ENCODE results near the gene AP2M1.

Gene AP2M1

DNA sequence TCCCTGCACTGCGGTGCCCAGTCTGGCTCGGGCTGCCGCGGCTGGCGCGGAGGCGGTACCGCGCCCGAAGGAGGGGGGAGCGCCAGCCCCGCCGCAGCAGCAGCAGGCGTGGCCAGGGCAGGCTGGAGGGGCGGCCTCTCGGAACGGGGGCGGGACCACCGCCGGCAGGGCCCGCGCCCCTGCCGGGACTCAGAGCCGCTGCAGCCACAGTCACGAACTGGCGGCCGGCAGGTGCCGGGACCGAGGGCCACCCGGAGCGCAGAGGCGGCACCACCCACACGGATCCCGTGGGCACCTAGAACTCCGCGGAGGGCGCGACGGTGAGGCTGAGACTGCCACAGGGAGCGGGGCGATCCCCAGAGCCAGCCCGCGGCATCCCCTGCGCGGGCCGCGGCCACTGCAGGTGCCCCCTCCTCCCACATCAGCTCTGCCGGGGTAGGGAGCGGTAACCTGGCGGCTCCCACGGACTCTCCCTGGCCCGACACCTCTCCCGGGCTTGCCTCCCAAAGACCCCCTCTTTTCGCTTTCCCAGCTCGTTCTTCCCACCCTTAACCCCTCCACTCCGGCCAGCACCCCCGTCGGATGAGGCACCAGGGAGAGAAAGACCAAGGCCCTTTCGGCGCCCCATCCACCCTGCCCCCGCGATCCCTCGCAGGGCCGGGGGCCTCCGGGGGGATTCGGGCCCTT is 54.9 kb downstream of the AP2M1 start, which contains the start of gene VWA5B2:
VWA5B2 (plus strand) TSS at position 192 of the 687 bp plus-strand sequence. CDS start 944 bp downstream, outside the sequence.
- peak; percentile 93 to 95 for ATAC-seq

GRCh38 chr3:184230081-184230602 is 55.5 kb downstream of the AP2M1 start:
- ATAC-seq = no peak

DNA sequence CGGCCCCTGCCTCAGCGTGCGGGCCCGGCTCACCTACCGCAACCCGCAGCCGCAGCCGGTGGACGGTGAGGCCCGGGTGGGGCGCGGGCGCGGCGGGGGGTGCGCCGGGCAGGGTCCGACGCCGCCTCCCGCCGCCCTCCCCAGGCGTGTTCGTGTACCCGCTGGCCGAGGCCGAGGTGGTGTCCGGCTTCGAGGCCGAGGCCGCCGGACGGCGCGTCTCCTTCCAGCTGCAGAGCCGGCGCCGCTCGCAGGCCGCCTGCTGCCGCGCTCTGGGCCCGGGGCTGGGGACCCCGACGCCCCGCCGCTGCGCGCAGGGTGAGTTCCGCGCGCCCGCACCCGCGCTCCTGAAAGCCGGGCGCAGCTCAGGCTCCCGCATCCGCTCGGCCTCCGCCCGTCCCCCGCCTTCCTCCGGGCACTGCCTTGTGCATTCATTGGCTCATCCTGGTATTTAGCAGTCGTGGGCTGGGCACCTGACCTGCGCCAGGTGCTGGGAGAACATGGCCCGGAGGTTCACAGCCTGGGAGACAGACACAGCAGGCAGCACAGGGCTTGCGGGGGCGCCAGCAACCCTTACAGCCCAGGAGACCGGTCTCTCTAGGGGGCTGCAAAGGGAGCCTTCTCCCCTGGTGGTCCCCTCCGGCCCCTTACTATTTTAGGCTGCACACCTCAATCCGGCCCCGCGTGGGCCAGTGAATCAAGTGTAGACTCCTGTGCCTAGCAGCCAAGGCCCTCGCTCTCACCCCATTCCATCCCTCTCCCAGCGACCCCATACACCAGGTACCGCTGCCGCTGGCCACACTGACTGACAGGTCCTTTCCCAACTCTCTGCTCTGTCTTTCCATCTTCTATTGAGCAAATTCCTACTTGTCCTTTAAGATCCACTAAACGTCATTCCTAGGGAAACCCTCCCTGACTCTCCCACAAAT is 56.2 kb downstream of the AP2M1 start:
- no peak for ATAC-seq

- ATAC-seq = no peak
Observed at GRCh38 chr3:184231671-184232070, 57.0 kb downstream of the AP2M1 start.

DNA sequence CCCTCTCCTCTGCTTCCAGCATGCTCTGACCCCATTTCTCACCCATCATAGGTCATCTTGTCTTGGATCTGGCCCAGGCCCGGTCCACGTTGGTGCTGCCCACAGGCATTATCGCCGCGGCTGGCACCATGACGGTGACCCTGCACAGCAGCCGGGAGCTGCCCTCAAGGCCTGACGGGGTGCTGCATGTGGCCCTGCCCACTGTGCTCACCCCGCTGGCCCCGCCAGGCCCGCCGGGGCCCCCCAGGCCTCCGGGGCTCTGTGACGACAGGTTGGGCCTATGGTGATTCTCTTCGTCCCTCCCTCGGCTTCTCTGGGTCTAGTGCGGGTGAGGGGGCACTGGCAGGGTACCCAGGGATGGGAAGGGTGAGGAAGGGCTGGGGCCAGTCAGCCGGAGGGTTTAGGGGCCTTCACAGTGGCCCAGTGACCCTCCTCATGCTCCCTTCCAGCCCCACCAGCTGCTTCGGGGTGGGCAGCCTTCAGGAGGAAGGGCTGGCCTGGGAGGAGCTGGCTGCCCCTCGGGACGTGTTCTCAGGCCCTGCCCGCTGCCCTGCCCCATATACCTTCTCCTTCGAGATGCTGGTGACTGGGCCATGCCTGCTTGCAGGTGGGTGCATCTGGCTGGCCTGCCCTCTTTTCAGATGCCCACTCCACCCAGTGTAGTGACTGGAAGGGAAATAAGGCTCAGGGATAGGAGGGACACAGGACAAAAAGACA is 58.6 kb downstream of the AP2M1 start:
- ATAC-seq = no peak
